Adrenal gland (tissue), 12 donors: ENCODE measurements around the gene CHN2. TPM values are rescaled to one million over a fixed set of nuclear protein-coding genes. Genes with fewer than 3 reads are reported as not detected.

Experiments
- DNase-seq, 7 donors: peaks; one replicate each; pipeline ENCODE4 v3.0.0-alpha.2; 2019 to 2020
- H3K27ac ChIP-seq, 5 donors: fragments of 200-600 bp; sonication (generic) in 4 of 5; 1 replicate in 3 of 5; 2 replicates in 2 of 5; pipeline versions ENCODE4 v1.5.1 to v1.8.0; 2016 to 2020; ENCODE audit warnings: mild to moderate bottlenecking in 1 of 5
- H3K27me3 ChIP-seq: fragments of 200-600 bp; 2 replicates; pipeline ENCODE4 v1.8.0; 2021
- H3K36me3 ChIP-seq, 2 donors: fragments of 200-600 bp; replicated peaks in 1 of 2; 1 replicate in 1 of 2; 2 replicates in 1 of 2; pipeline versions ENCODE4 v1.5.1 to v1.8.0; 2018 to 2022
- H3K4me1 ChIP-seq, 2 donors: fragments of 200-600 bp; replicated peaks in 1 of 2; 1 replicate in 1 of 2; 2 replicates in 1 of 2; pipeline versions ENCODE4 v1.5.1 to v1.8.0; 2018 to 2021
- H3K4me3 ChIP-seq, 4 donors: fragments of 200-600 bp; sonication (generic) in 3 of 4; one replicate each; pipeline ENCODE4 v1.5.1; 2016 to 2018
- H3K9me3 ChIP-seq, 3 donors: fragments of 200-600 bp; sonication (generic) in 1 of 3; replicated peaks in 1 of 3; 1 replicate in 2 of 3; 2 replicates in 1 of 3; pipeline versions ENCODE4 v1.5.1 to v1.8.0; 2016 to 2021
- POLR2A ChIP-seq, 2 donors: fragments of 450-650 bp; IDR thresholded peaks; one replicate each; pipeline ENCODE4 v1.6.1; 2017; ENCODE audit warnings: antibody characterized with exemption in 2 of 2, mild to moderate bottlenecking in 2 of 2, moderate library complexity in 1 of 2
- WGBS, 4 donors: extraction: QIAGEN DNeasy Blood & Tissue Kit in 2 of 4; methylation state at CpG; one replicate each; pipeline versions ENCODE4 v1.1.5 to v1.1.7; 2013 to 2017; 5-methylcytosine and 5-hydroxymethylcytosine counted together
- intact Hi-C, 2 donors: fragments of 100-400 bp; cut with DNase I; formaldehyde crosslinking; loops; one replicate each; pipeline versions ENCODE4 v1.14.1 to v1.15.0; 2022 to 2023
- polyA plus RNA-seq, 3 donors: library from polyadenylated mRNA; stranded (reverse); fragments of 200-250 nt in 2 of 3; fragments of 350-450 nt in 1 of 3; fragmentation: Illumina TruSeq in 1 of 3; extraction: RNeasy Lipid Tissue Mini Kit (QIAGEN cat#74804) in 1 of 3; gene quantifications; one replicate each; pipeline ENCODE4 v1.2.3, GENCODE V29; 2013 to 2014
- total RNA-seq, 9 donors: library from RNA; depleted of rRNA in 4 of 9; stranded (reverse); fragments of >200 nt in 4 of 9; fragments of 120-200 nt in 1 of 9; fragmentation: NEBNext Ultra II Directional in 1 of 9; extraction: Animal tissue kit (Norgen Biotek cat#: 25700) in 1 of 9; gene quantifications; one replicate each; pipeline versions ENCODE4 v1.1.0 to v1.2.4, GENCODE V29; 2013 to 2023
- TF ChIP-seq, protein P1 (sequence below), 6 experiments: fragments of 450-650 bp in 4 of 6; fragments of 200-600 bp in 2 of 6; sonication (generic) in 1 of 6; IDR thresholded peaks; 1 replicate in 5 of 6; 2 replicates in 1 of 6; pipeline versions ENCODE4 v1.5.1 to v1.8.0; 2016 to 2021; ENCODE audit warnings: antibody characterized with exemption in 6 of 6, mild to moderate bottlenecking in 2 of 6, moderate library complexity in 1 of 6
- donor health status: healthy with polysubstance abuse.
- donor health status: Bipolar disorder and iron deficiency.
- donor health status: DM: yes; HTN: yes; CAD: no.
- donor health status: DM: no; HTN: no; CAD: no.
- donor health status: DM: no; HTN: no; CAD: no.
- donor health status: DM: yes; HTN: yes; CAD: no.

Gene CHN2
- total and polyA plus RNA-seq, 12 donors: 2.7 to 35.4 (median 11.5) TPM

DNA sequence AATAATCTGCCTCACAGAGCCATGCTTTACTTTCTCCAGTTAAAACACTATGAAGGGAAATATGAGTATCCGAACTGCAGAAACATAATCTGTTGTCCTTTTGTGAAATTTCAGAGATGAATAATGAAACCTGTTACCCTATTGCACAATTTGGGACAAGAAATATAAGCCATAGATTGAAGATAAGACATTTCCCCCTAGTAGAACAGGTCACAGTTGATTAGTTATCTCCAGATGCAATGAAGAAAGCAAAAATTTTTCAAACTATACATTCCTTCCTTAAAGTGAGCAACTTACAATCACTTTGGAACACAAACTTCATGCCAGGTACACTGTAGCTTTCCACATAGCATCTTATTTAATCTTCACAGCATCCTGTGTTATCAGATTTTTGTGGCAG lies 2.3 kb upstream of the CHN2 start:
- TF ChIP-seq POLR2A (IDR thresholded peaks at IDR 0.05): no peak
- TF ChIP-seq, protein P1, sequence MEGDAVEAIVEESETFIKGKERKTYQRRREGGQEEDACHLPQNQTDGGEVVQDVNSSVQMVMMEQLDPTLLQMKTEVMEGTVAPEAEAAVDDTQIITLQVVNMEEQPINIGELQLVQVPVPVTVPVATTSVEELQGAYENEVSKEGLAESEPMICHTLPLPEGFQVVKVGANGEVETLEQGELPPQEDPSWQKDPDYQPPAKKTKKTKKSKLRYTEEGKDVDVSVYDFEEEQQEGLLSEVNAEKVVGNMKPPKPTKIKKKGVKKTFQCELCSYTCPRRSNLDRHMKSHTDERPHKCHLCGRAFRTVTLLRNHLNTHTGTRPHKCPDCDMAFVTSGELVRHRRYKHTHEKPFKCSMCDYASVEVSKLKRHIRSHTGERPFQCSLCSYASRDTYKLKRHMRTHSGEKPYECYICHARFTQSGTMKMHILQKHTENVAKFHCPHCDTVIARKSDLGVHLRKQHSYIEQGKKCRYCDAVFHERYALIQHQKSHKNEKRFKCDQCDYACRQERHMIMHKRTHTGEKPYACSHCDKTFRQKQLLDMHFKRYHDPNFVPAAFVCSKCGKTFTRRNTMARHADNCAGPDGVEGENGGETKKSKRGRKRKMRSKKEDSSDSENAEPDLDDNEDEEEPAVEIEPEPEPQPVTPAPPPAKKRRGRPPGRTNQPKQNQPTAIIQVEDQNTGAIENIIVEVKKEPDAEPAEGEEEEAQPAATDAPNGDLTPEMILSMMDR (IDR thresholded peaks at IDR 0.05): no peak
- H3K27ac ChIP-seq: no peak overlapping the region
- no peak for DNase-seq
- intact Hi-C loops: loop anchor here (2.0 to 10.0 kb wide), 3 partner anchors 132 to 216 kb away; no protein-coding TSS in a partner anchor
- H3K36me3 ChIP-seq: no peaks in the 10 kb centered on the region
- H3K4me1 ChIP-seq: peaks cover 3 to 13% of the 10 kb centered on the region in 2 donors
- H3K27me3 ChIP-seq: no peaks in the 10 kb centered on the region
- no peaks in the 10 kb centered on the region for H3K9me3 ChIP-seq
- H3K4me3 ChIP-seq: no peak overlapping the region
- WGBS, 4 donors: 56 to 97% (median 80%) methylated on average over 1 of the region's 1 CpG

DNA sequence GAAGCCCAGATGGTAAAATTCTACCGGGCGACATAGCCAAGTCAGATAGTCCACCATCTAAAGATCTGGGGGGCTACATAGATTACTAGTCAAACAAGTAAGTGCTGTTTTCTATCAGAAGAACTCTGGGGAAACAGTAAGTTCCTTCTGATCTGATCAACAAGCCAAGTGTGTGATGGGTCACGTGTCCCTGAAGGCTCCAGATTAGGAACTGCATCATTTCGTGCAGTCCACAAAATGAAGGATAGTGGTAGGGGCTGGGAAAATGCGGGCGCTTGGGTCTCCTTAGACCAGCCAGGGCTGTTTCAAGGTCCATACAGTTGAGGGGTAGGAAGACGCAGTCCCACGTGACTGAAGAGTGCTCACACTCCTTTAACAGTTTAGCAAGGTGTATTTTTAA lies 1.8 kb upstream of the CHN2 start:
- H3K4me3 ChIP-seq: no peak overlapping the region
- WGBS, 4 donors: 88 to 94% (median 89%) methylated on average over 8 of the region's 8 CpGs
- DNase-seq: no peak
- peaks cover 3 to 13% of the 10 kb centered on the region in 2 donors for H3K4me1 ChIP-seq
- H3K9me3 ChIP-seq: no peaks in the 10 kb centered on the region
- no peaks in the 10 kb centered on the region for H3K36me3 ChIP-seq
- intact Hi-C loops: loop anchor here (2.0 to 10.0 kb wide), 3 partner anchors 132 to 216 kb away; no protein-coding TSS in a partner anchor
- no peak for TF ChIP-seq POLR2A (IDR thresholded peaks at IDR 0.05)
- TF ChIP-seq, protein P1 (IDR thresholded peaks at IDR 0.05): no peak
- no peaks in the 10 kb centered on the region for H3K27me3 ChIP-seq
- H3K27ac ChIP-seq: no peak overlapping the region

DNA sequence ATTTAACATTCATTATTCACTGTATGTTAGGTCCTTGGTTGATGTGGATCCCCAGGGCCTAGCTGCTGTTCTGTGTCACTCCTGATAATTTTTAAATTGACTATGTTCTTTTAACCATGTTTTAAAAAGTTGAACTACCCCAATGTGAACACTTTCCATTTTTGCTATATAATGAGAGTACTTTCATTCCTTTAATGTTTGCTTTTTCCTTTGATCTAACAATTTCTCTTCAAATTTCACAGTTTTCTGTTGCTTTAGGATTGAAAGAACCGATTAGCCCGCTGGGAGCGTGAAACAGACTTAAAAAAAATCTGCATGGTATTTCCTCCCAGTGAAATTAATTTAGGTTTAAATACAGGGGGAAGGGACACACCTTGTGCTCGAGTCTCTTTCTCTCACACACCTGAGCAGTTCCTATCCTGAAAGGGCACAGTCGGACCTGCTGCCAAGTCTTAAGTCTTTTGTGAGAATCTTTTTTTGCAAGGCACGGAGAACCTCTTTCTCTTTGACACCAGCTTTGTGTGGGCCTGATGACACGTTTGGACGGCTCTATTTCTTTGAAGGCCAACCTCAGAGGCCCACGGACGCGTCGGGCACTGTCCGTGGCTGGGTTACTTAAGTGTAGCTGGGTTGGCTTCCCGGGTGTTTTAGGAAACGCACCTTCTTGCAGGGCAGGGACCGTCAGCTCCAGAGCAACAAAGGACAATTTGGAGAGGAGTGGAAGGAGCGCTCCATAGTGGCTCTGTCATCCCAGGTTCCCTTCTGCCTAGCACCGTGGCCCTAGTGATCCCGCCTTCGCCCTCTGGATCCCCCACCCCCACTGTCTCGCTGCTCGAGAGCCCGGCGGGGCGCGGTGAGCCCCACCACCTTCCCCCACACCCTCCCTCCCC lies 1.0 kb upstream of the CHN2 start:
- peak in 3 of 7 donors; percentile 13 to 22 (median 20) for DNase-seq
- intact Hi-C loops: loop anchor here (2.0 to 10.0 kb wide), 3 partner anchors 131 to 215 kb away; no protein-coding TSS in a partner anchor

GRCh38 chr7:29194206-29194593 lies 375 bp upstream of the CHN2 start:
- intact Hi-C loops: loop anchor here (5.0 to 10.0 kb wide), 2 partner anchors 131 to 148 kb away; no protein-coding TSS in a partner anchor
- peak overlapping the region in 3 of 4 donors; percentile 16 to 73 (median 36) for H3K4me3 ChIP-seq

More for the DNA sequence above, 1.0 kb upstream of the CHN2 start:
- H3K27me3 ChIP-seq: no peaks in the 10 kb centered on the region
- WGBS, 4 donors: 29 to 58% (median 45%) methylated on average over 16 to 26 of the region's 26 CpGs
- peak overlapping the region in 1 of 5 donors; percentile 85 for H3K27ac ChIP-seq
- H3K4me1 ChIP-seq: peaks cover 3 to 13% of the 10 kb centered on the region in 2 donors
- peak overlapping the region in 2 of 4 donors; percentile 36 to 73 for H3K4me3 ChIP-seq
- H3K9me3 ChIP-seq: no peaks in the 10 kb centered on the region
- TF ChIP-seq, protein P1 (IDR thresholded peaks at IDR 0.05): no peak
- TF ChIP-seq POLR2A (IDR thresholded peaks at IDR 0.05): no peak
- H3K36me3 ChIP-seq: no peaks in the 10 kb centered on the region

More at GRCh38 chr7:29194206-29194593, 375 bp upstream of the CHN2 start:
- peak overlapping the region in 2 of 5 donors; percentile 66 to 85 for H3K27ac ChIP-seq
- TF ChIP-seq, protein P1 (IDR thresholded peaks at IDR 0.05): no peak
- TF ChIP-seq POLR2A (IDR thresholded peaks at IDR 0.05): no peak
- no peaks in the 10 kb centered on the region for H3K27me3 ChIP-seq
- peaks cover 3 to 13% of the 10 kb centered on the region in 2 donors for H3K4me1 ChIP-seq
- no peaks in the 10 kb centered on the region for H3K9me3 ChIP-seq
- H3K36me3 ChIP-seq: no peaks in the 10 kb centered on the region
- peak in 5 of 7 donors; percentile 17 to 24 (median 22) for DNase-seq
- WGBS, 4 donors: 2 to 3% (median 2%) methylated on average over 12 to 40 of the region's 40 CpGs
